K562 (cell line): Measurements from ENCODE around the gene CENPQ. TPM values are rescaled to one million over a fixed set of nuclear protein-coding genes. Genes with fewer than 3 reads are reported as not detected.

Experiments used
- CBX8 ChIP-seq: fragments of 200-600 bp; sonication (generic); IDR thresholded peaks from 2 replicates; pipeline ENCODE4 v1.6.1; 2012; ENCODE audit warnings: borderline replicate concordance, mixed run types, low read depth, mild to moderate bottlenecking, moderate library complexity, mixed read lengths, low read length, control low read depth, inconsistent platforms; ENCODE audit not compliant: poor library complexity, severe bottlenecking; ENCODE audit errors: extremely low read depth
- EHMT2 ChIP-seq: fragments of 450-650 bp; IDR thresholded peaks from 2 replicates; pipeline ENCODE4 v1.6.1; 2018; ENCODE audit warnings: antibody characterized with exemption
- KDM2B ChIP-seq: fragments of 250-450 bp; sonication (Bioruptor Pico); IDR thresholded peaks from 2 replicates; pipeline ENCODE4 v1.8.0; 2021; ENCODE audit warnings: mild to moderate bottlenecking, moderate library complexity
- MECOM ChIP-seq: fragments of 250-450 bp; sonication (Bioruptor Pico); IDR thresholded peaks from 2 replicates; pipeline ENCODE4 v1.8.0; 2022; ENCODE audit warnings: inconsistent platforms
- NFXL1 ChIP-seq: fragments of 450-650 bp; formaldehyde crosslinking; IDR thresholded peaks from 2 replicates; pipeline ENCODE4 v1.4.0; 2021; ENCODE audit warnings: mild to moderate bottlenecking
- PCBP1 ChIP-seq: fragments of 200-400 bp; formaldehyde crosslinking; IDR thresholded peaks from 2 replicates; pipeline ENCODE4 v1.6.1; 2018; ENCODE audit warnings: mild to moderate bottlenecking, low read depth, low read length; ENCODE audit not compliant: poor library complexity, severe bottlenecking
- PTTG1 ChIP-seq: fragments of 450-650 bp; IDR thresholded peaks from 2 replicates; pipeline ENCODE4 v1.6.1; 2016; ENCODE audit warnings: low read depth, mild to moderate bottlenecking, missing genetic modification characterization, missing compliant biosample characterization
- SIN3B ChIP-seq: fragments of 450-650 bp; IDR thresholded peaks from 2 replicates; pipeline ENCODE4 v1.6.1; 2017; ENCODE audit warnings: low read depth, mild to moderate bottlenecking, moderate library complexity
- SRSF9 ChIP-seq: fragments of 200-400 bp; formaldehyde crosslinking; IDR thresholded peaks from 2 replicates; pipeline ENCODE4 v1.6.1; 2017; ENCODE audit warnings: low read depth, low read length, borderline replicate concordance
- TCF7L2 ChIP-seq: fragments of 150-350 bp; IDR thresholded peaks from 2 replicates; pipeline ENCODE4 v1.6.1; 2016; ENCODE audit warnings: low read depth, mild to moderate bottlenecking, low read length, moderate library complexity
- ZNF324 ChIP-seq: fragments of 250-450 bp; sonication (Bioruptor Pico); IDR thresholded peaks from 2 replicates; pipeline ENCODE4 v1.4.0; 2020; ENCODE audit warnings: mild to moderate bottlenecking
- ZNF551 ChIP-seq: fragments of 250-450 bp; sonication (Bioruptor Pico); IDR thresholded peaks from 2 replicates; pipeline ENCODE4 v1.5.0; 2021; ENCODE audit warnings: mild to moderate bottlenecking, moderate library complexity
- ZNF644 ChIP-seq: fragments of 200-800 bp; sonication (Bioruptor generic); IDR thresholded peaks from 2 replicates; pipeline ENCODE4 v1.6.1; 2016; ENCODE audit warnings: low read depth, missing genetic modification characterization, missing compliant biosample characterization
- polyA plus RNA-seq, 8 experiments: library from polyadenylated mRNA; depleted of rRNA in 4 of 8; stranded (reverse) in 5 of 8; unstranded in 3 of 8; fragments of >200 nt; fragmentation: Nextera tagmentation in 2 of 8; fragmentation: Illumina TruSeq in 1 of 8; extraction: Ambion mirVana in 2 of 8; extraction: Trizol in 1 of 8; gene quantifications; 2 replicates each; pipeline versions ENCODE4 v1.2.1 to v1.2.3, GENCODE V29; 2011 to 2014; ENCODE audit warnings: inconsistent platforms in 1 of 8, missing spikeins in 1 of 8
- total RNA-seq, 7 experiments: library from RNA; depleted of rRNA in 6 of 7; stranded (reverse); fragments of >200 nt in 6 of 7; fragmentation: Illumina TruSeq in 2 of 7; extraction: Trizol in 2 of 7; gene quantifications; 2 replicates each; pipeline versions ENCODE4 v1.2.1 to v1.2.3, GENCODE V29; 2011 to 2021; ENCODE audit warnings: low replicate concordance in 1 of 7
- TF ChIP-seq, protein P1 (sequence below), 2 experiments: fragments of 150-350 bp in 1 of 2; IDR thresholded peaks; 2 replicates each; pipeline ENCODE4 v1.6.1; 2012 to 2016; ENCODE audit warnings: low read depth in 2 of 2, low read length in 2 of 2, mild to moderate bottlenecking in 1 of 2, moderate library complexity in 1 of 2
- TF ChIP-seq, protein P2 (sequence below): fragments of 450-650 bp; IDR thresholded peaks from 2 replicates; pipeline ENCODE4 v1.6.1; 2016
- TF ChIP-seq, protein P3 (sequence below): sonication (generic); formaldehyde crosslinking; IDR thresholded peaks from 2 replicates; pipeline ENCODE4 v1.8.0; 2022; ENCODE audit warnings: missing genetic modification reagents, mild to moderate bottlenecking, moderate library complexity, borderline replicate concordance
- TF ChIP-seq, protein P4 (sequence below): sonication (generic); formaldehyde crosslinking; IDR thresholded peaks from 2 replicates; pipeline ENCODE4 v1.8.1; 2023; ENCODE audit warnings: missing genetic modification reagents, mild to moderate bottlenecking, borderline replicate concordance

The CENPQ gene
- total and polyA plus RNA-seq, 9 of the 15 experiments (the other 6 are each of a cell fraction or from before 2014, with no cell fraction given): 12.7 to 48.3 (median 26.4) TPM

DNA sequence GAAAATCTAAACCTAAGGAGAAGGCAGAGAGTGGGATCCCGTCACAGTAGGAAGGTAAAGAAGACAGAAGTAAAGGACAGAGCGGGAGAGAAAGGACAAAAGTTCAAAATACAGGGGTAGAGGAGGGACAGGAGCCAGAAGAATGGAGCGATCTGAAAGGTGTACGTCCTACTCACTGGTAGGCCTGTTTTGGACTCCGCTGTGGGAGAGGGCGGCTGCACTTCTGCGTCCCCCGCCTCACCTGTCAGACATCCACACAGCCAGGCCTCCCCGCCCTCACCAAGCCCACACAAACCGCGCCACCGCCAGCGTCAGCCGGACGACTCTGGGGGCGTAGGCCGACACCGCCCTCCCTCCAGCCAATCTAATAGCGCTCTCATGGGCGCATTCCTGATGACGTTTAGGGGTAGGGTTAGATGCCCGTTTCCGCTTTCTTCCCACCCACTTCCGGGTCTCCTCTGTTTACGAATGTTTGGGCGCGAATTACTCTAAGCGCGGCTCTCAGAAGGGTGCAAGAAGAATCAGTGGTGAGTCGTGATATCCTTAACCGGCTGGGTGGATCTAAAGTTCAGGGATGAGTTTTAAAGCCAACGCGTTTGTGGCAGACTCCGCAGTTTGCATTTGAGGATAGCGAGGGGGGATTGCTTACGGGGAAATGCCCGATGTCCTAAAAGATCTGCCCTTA, at the start of gene CENPQ, which contains the start of gene MMUT (continued):
- TF ChIP-seq, protein P1, sequence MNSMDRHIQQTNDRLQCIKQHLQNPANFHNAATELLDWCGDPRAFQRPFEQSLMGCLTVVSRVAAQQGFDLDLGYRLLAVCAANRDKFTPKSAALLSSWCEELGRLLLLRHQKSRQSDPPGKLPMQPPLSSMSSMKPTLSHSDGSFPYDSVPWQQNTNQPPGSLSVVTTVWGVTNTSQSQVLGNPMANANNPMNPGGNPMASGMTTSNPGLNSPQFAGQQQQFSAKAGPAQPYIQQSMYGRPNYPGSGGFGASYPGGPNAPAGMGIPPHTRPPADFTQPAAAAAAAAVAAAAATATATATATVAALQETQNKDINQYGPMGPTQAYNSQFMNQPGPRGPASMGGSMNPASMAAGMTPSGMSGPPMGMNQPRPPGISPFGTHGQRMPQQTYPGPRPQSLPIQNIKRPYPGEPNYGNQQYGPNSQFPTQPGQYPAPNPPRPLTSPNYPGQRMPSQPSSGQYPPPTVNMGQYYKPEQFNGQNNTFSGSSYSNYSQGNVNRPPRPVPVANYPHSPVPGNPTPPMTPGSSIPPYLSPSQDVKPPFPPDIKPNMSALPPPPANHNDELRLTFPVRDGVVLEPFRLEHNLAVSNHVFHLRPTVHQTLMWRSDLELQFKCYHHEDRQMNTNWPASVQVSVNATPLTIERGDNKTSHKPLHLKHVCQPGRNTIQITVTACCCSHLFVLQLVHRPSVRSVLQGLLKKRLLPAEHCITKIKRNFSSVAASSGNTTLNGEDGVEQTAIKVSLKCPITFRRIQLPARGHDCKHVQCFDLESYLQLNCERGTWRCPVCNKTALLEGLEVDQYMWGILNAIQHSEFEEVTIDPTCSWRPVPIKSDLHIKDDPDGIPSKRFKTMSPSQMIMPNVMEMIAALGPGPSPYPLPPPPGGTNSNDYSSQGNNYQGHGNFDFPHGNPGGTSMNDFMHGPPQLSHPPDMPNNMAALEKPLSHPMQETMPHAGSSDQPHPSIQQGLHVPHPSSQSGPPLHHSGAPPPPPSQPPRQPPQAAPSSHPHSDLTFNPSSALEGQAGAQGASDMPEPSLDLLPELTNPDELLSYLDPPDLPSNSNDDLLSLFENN (IDR thresholded peaks at IDR 0.05; ENCODE audit: low read depth in 2 of 2, low read length in 2 of 2): peak in 1 of 2 experiments; percentile 44; a peak in 1 of 4 replicates
- TF ChIP-seq KDM2B (CRISPR knock-in tag) (no peak), EHMT2 (no peak), ZNF324 (no peak), NFXL1 (CRISPR knock-in tag) (no peak), MECOM (CRISPR knock-in tag) (no peak), ZNF551 (CRISPR knock-in tag) (no peak), ZNF644 (tag) (no peak), TCF7L2 (no peak), PCBP1 (no peak), PTTG1 (no peak), SIN3B (peak; percentile 94), SRSF9 (no peak), CBX8 (no peak)
- TF ChIP-seq, protein P2, sequence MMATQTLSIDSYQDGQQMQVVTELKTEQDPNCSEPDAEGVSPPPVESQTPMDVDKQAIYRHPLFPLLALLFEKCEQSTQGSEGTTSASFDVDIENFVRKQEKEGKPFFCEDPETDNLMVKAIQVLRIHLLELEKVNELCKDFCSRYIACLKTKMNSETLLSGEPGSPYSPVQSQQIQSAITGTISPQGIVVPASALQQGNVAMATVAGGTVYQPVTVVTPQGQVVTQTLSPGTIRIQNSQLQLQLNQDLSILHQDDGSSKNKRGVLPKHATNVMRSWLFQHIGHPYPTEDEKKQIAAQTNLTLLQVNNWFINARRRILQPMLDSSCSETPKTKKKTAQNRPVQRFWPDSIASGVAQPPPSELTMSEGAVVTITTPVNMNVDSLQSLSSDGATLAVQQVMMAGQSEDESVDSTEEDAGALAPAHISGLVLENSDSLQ: peak; percentile 85
- TF ChIP-seq, protein P3, sequence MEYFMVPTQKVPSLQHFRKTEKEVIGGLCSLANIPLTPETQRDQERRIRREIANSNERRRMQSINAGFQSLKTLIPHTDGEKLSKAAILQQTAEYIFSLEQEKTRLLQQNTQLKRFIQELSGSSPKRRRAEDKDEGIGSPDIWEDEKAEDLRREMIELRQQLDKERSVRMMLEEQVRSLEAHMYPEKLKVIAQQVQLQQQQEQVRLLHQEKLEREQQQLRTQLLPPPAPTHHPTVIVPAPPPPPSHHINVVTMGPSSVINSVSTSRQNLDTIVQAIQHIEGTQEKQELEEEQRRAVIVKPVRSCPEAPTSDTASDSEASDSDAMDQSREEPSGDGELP (CRISPR knock-in tag): peak; percentile 95
- TF ChIP-seq, protein P4, sequence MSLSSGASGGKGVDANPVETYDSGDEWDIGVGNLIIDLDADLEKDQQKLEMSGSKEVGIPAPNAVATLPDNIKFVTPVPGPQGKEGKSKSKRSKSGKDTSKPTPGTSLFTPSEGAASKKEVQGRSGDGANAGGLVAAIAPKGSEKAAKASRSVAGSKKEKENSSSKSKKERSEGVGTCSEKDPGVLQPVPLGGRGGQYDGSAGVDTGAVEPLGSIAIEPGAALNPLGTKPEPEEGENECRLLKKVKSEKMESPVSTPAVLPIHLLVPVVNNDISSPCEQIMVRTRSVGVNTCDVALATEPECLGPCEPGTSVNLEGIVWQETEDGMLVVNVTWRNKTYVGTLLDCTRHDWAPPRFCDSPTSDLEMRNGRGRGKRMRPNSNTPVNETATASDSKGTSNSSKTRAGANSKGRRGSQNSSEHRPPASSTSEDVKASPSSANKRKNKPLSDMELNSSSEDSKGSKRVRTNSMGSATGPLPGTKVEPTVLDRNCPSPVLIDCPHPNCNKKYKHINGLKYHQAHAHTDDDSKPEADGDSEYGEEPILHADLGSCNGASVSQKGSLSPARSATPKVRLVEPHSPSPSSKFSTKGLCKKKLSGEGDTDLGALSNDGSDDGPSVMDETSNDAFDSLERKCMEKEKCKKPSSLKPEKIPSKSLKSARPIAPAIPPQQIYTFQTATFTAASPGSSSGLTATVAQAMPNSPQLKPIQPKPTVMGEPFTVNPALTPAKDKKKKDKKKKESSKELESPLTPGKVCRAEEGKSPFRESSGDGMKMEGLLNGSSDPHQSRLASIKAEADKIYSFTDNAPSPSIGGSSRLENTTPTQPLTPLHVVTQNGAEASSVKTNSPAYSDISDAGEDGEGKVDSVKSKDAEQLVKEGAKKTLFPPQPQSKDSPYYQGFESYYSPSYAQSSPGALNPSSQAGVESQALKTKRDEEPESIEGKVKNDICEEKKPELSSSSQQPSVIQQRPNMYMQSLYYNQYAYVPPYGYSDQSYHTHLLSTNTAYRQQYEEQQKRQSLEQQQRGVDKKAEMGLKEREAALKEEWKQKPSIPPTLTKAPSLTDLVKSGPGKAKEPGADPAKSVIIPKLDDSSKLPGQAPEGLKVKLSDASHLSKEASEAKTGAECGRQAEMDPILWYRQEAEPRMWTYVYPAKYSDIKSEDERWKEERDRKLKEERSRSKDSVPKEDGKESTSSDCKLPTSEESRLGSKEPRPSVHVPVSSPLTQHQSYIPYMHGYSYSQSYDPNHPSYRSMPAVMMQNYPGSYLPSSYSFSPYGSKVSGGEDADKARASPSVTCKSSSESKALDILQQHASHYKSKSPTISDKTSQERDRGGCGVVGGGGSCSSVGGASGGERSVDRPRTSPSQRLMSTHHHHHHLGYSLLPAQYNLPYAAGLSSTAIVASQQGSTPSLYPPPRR: 0 out of 2 replicates have a peak, but pooled peaks have one; percentile 45
